ENCODE data around the gene MYRFL. TPM values are rescaled to one million over a fixed set of nuclear protein-coding genes. Genes with fewer than 3 reads are reported as not detected.

MYRFL gene
- total RNA-seq, 1 experiment from 2014 or later = 3.2 TPM

GRCh38 chr12:69972136-69972535 is 147.1 kb downstream of the MYRFL start:
- no peaks in the 10 kb centered on the region; the same call in 1 of the 2 replicates for H3K4me1 ChIP-seq (ENCODE audit: low read length)
- H3K9ac ChIP-seq (ENCODE audit: low read length) = no peak overlapping the region
- no peak overlapping the region for H3K27ac ChIP-seq (ENCODE audit: low read length)
- no peaks in the 10 kb centered on the region for H3K36me3 ChIP-seq (ENCODE audit: insufficient read depth, low read length)
- no peaks in the 10 kb centered on the region for H4K20me1 ChIP-seq (ENCODE audit: insufficient read depth, low read depth, low read length)
- H3K9me2 ChIP-seq (replicated peaks; ENCODE audit: insufficient read depth, low read length) = no peaks in the 10 kb centered on the region
- no peak overlapping the region for H3K4me3 ChIP-seq (ENCODE audit: low read length)
- no peaks in the 10 kb centered on the region for H3K27me3 ChIP-seq (ENCODE audit: low read length)
- H3K9me3 ChIP-seq (ENCODE audit: low read length) = no peaks in the 10 kb centered on the region
- no peak overlapping the region for H2AFZ ChIP-seq (ENCODE audit: low read length)
- no peak overlapping the region for H3K4me2 ChIP-seq (ENCODE audit: low read depth, low read length, poor library complexity, severe bottlenecking)
- no peaks in the 10 kb centered on the region for H3K79me2 ChIP-seq (ENCODE audit: low read length)
- DNase-seq = no peak

GRCh38 chr12:69978020-69978419 is 153.0 kb downstream of the MYRFL start:
- Histone ChIP-seq H3K27ac (ENCODE audit: low read length) (no peak overlapping the region), H3K4me1 (ENCODE audit: low read length) (no peaks in the 10 kb centered on the region), H4K20me1 (ENCODE audit: insufficient read depth, low read depth, low read length) (no peaks in the 10 kb centered on the region), H3K4me3 (ENCODE audit: low read length) (no peak overlapping the region), H3K9me2 (replicated peaks; ENCODE audit: insufficient read depth, low read length) (no peaks in the 10 kb centered on the region), H2AFZ (ENCODE audit: low read length) (no peak overlapping the region), H3K9me3 (ENCODE audit: low read length) (no peaks in the 10 kb centered on the region), H3K36me3 (ENCODE audit: insufficient read depth, low read length) (no peaks in the 10 kb centered on the region), H3K27me3 (ENCODE audit: low read length) (no peaks in the 10 kb centered on the region), H3K4me2 (ENCODE audit: low read depth, low read length, poor library complexity, severe bottlenecking) (no peak overlapping the region), H3K79me2 (ENCODE audit: low read length) (no peaks in the 10 kb centered on the region), H3K9ac (ENCODE audit: low read length) (no peak overlapping the region)
- no peak for DNase-seq

GRCh38 chr12:69981881-69982475 is 157.0 kb downstream of the MYRFL start:
- H4K20me1 ChIP-seq (ENCODE audit: insufficient read depth, low read depth, low read length) = no peaks in the 10 kb centered on the region
- no peak overlapping the region for H3K27ac ChIP-seq (ENCODE audit: low read length)
- DNase-seq = no peak
- no peak overlapping the region for H2AFZ ChIP-seq (ENCODE audit: low read length)
- no peaks in the 10 kb centered on the region for H3K79me2 ChIP-seq (ENCODE audit: low read length)
- H3K9me3 ChIP-seq (ENCODE audit: low read length) = no peaks in the 10 kb centered on the region
- no peaks in the 10 kb centered on the region for H3K27me3 ChIP-seq (ENCODE audit: low read length)
- H3K4me1 ChIP-seq (ENCODE audit: low read length) = no peaks in the 10 kb centered on the region
- H3K9ac ChIP-seq (ENCODE audit: low read length) = no peak overlapping the region
- no peaks in the 10 kb centered on the region for H3K9me2 ChIP-seq (replicated peaks; ENCODE audit: insufficient read depth, low read length)
- H3K36me3 ChIP-seq (ENCODE audit: insufficient read depth, low read length) = no peaks in the 10 kb centered on the region
- H3K4me2 ChIP-seq (ENCODE audit: low read depth, low read length, poor library complexity, severe bottlenecking) = no peak overlapping the region
- H3K4me3 ChIP-seq (ENCODE audit: low read length) = no peak overlapping the region

- Histone ChIP-seq H3K4me3 (ENCODE audit: low read length) (no peak overlapping the region), H3K4me1 (ENCODE audit: low read length) (peaks cover 16% of the 10 kb centered on the region), H3K4me2 (ENCODE audit: low read depth, low read length, poor library complexity, severe bottlenecking) (no peak overlapping the region), H3K9me2 (replicated peaks; ENCODE audit: insufficient read depth, low read length) (no peaks in the 10 kb centered on the region), H3K36me3 (ENCODE audit: insufficient read depth, low read length) (no peaks in the 10 kb centered on the region), H2AFZ (ENCODE audit: low read length) (no peak overlapping the region), H3K9me3 (ENCODE audit: low read length) (no peaks in the 10 kb centered on the region), H3K27me3 (ENCODE audit: low read length) (no peaks in the 10 kb centered on the region), H3K79me2 (ENCODE audit: low read length) (no peaks in the 10 kb centered on the region), H4K20me1 (ENCODE audit: insufficient read depth, low read depth, low read length) (no peaks in the 10 kb centered on the region), H3K9ac (ENCODE audit: low read length) (no peak overlapping the region), H3K27ac (ENCODE audit: low read length) (no peak overlapping the region)
- DNase-seq = no peak
Measured at GRCh38 chr12:69984241-69984640, 159.2 kb downstream of the MYRFL start.

- Histone ChIP-seq H3K27me3 (ENCODE audit: low read length) (no peaks in the 10 kb centered on the region), H3K27ac (ENCODE audit: low read length) (no peak overlapping the region), H3K4me1 (ENCODE audit: low read length) (peaks cover 16% of the 10 kb centered on the region), H2AFZ (ENCODE audit: low read length) (no peak overlapping the region), H3K4me2 (ENCODE audit: low read depth, low read length, poor library complexity, severe bottlenecking) (no peak overlapping the region), H3K79me2 (ENCODE audit: low read length) (no peaks in the 10 kb centered on the region), H3K9me3 (ENCODE audit: low read length) (no peaks in the 10 kb centered on the region), H3K4me3 (ENCODE audit: low read length) (no peak overlapping the region), H4K20me1 (ENCODE audit: insufficient read depth, low read depth, low read length) (no peaks in the 10 kb centered on the region), H3K9me2 (replicated peaks; ENCODE audit: insufficient read depth, low read length) (no peaks in the 10 kb centered on the region), H3K36me3 (ENCODE audit: insufficient read depth, low read length) (no peaks in the 10 kb centered on the region), H3K9ac (ENCODE audit: low read length) (no peak overlapping the region)
- peak; percentile 77 for DNase-seq
Measured at GRCh38 chr12:69985656-69986055, 160.6 kb downstream of the MYRFL start.

- H3K79me2 ChIP-seq (ENCODE audit: low read length) = no peaks in the 10 kb centered on the region
- no peaks in the 10 kb centered on the region for H3K9me2 ChIP-seq (replicated peaks; ENCODE audit: insufficient read depth, low read length)
- no peak overlapping the region for H3K9ac ChIP-seq (ENCODE audit: low read length)
- no peak overlapping the region for H3K4me3 ChIP-seq (ENCODE audit: low read length)
- no peaks in the 10 kb centered on the region for H3K27me3 ChIP-seq (ENCODE audit: low read length)
- H2AFZ ChIP-seq (ENCODE audit: low read length) = no peak overlapping the region
- H4K20me1 ChIP-seq (ENCODE audit: insufficient read depth, low read depth, low read length) = no peaks in the 10 kb centered on the region
- no peak overlapping the region for H3K4me2 ChIP-seq (ENCODE audit: low read depth, low read length, poor library complexity, severe bottlenecking)
- peaks cover 16% of the 10 kb centered on the region for H3K4me1 ChIP-seq (ENCODE audit: low read length)
- no peak overlapping the region for H3K27ac ChIP-seq (ENCODE audit: low read length)
- no peak for DNase-seq
- no peaks in the 10 kb centered on the region for H3K9me3 ChIP-seq (ENCODE audit: low read length)
- no peaks in the 10 kb centered on the region for H3K36me3 ChIP-seq (ENCODE audit: insufficient read depth, low read length)
Measured at GRCh38 chr12:69986114-69986513, 161.1 kb downstream of the MYRFL start.

- Histone ChIP-seq H3K4me1 (ENCODE audit: low read length) (peaks cover 16% of the 10 kb centered on the region), H3K9ac (ENCODE audit: low read length) (no peak overlapping the region), H3K9me3 (ENCODE audit: low read length) (no peaks in the 10 kb centered on the region), H3K36me3 (ENCODE audit: insufficient read depth, low read length) (no peaks in the 10 kb centered on the region), H3K27me3 (ENCODE audit: low read length) (no peaks in the 10 kb centered on the region), H3K79me2 (ENCODE audit: low read length) (no peaks in the 10 kb centered on the region), H3K4me2 (ENCODE audit: low read depth, low read length, poor library complexity, severe bottlenecking) (no peak overlapping the region), H4K20me1 (ENCODE audit: insufficient read depth, low read depth, low read length) (no peaks in the 10 kb centered on the region), H2AFZ (ENCODE audit: low read length) (peak overlapping the region; percentile 47; the same call in 1 of the 2 replicates), H3K27ac (ENCODE audit: low read length) (no peak overlapping the region), H3K4me3 (ENCODE audit: low read length) (no peak overlapping the region), H3K9me2 (replicated peaks; ENCODE audit: insufficient read depth, low read length) (no peaks in the 10 kb centered on the region)
- DNase-seq = no peak
Measured at GRCh38 chr12:69987579-69988091, 162.6 kb downstream of the MYRFL start.

GRCh38 chr12:69988481-69989321 is 163.7 kb downstream of the MYRFL start:
- Histone ChIP-seq H3K4me1 (ENCODE audit: low read length) (peaks cover 16% of the 10 kb centered on the region), H2AFZ (ENCODE audit: low read length) (peak overlapping the region; percentile 14), H3K4me2 (ENCODE audit: low read depth, low read length, poor library complexity, severe bottlenecking) (no peak overlapping the region), H3K36me3 (ENCODE audit: insufficient read depth, low read length) (no peaks in the 10 kb centered on the region), H3K79me2 (ENCODE audit: low read length) (no peaks in the 10 kb centered on the region), H4K20me1 (ENCODE audit: insufficient read depth, low read depth, low read length) (no peaks in the 10 kb centered on the region), H3K27ac (ENCODE audit: low read length) (no peak overlapping the region), H3K4me3 (ENCODE audit: low read length) (no peak overlapping the region), H3K9me3 (ENCODE audit: low read length) (peaks cover 4% of the 10 kb centered on the region), H3K9me2 (replicated peaks; ENCODE audit: insufficient read depth, low read length) (no peaks in the 10 kb centered on the region), H3K9ac (ENCODE audit: low read length) (no peak overlapping the region), H3K27me3 (ENCODE audit: low read length) (no peaks in the 10 kb centered on the region)
- no peak for DNase-seq

Measured in Karpas-422 (cell line).